ENCODE data around the gene TBX21.
"Not testable (repeated sequence)": the region's sequence is repeated elsewhere in the genome, so short reads cannot be mapped to it uniquely, and the experiment has no call there.

TBX21 gene

DNA sequence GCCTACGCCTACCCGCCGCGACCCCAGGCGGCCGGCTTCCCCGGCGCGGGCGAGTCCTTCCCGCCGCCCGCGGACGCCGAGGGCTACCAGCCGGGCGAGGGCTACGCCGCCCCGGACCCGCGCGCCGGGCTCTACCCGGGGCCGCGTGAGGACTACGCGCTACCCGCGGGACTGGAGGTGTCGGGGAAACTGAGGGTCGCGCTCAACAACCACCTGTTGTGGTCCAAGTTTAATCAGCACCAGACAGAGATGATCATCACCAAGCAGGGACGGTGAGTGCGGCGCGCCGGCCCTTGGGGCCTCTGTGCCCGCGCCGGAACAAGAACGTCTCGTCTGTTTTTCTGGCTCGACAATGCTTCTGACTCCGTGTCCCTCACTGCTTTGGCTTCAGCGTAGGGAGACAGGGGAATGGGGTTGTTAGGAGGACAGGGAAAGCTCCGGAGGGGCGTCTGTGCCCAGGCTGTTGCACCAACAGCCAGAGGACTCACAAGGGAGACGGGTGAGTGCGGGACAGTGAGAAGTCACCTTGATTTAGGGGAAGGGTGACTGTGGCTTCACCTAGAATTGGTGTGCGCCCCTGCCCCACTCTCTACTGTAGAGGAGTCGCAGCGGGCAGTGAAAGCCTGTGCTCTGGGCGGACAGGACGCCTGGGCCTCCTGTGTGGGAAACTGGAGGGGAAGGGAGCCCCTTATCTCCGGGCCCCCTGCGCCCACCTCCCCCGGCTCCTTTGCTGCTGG is 806 bp downstream of the TBX21 start:
- no peak for DNase-seq

DNA sequence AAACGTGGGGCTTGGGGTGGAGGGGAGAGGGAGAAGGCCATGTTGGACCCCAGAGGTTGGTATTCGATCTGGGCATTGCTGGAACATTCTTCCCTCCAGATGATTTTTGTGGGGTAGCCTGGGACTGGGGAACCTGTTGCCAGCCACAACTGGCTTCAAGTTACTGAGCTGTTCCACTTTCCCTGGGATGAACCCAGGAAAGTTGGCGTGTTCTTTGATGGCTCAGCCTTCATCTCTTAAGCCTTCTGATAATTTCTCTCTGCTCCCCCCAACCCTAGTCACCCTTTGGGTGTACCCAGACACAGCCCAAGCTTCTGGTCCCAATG is 2.1 kb downstream of the TBX21 start:
- no peak for DNase-seq

DNA sequence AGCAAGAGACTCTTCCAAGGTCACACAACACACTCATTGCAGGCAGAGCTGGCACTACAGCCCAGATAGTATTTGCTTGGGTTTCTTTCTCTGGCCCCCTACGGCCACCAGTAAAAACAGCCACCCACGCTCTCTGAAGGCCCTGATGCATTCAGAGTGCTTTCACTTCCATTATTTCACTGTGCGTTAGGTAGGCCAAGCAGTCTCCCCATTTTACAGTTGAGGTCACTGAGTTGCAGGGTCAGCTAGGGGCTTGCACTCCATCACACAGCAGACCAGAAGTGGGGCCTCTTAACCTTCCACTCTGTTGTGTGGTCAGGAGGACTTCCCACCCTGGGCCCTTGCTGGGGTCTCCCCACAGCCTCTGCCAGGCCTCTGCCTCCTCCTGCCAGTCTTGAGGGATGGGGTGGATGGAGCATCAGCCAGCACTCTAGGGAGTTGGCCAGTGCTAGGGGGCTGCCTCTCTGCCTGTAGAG is 2.5 kb downstream of the TBX21 start:
- DNase-seq: no peak

DNA sequence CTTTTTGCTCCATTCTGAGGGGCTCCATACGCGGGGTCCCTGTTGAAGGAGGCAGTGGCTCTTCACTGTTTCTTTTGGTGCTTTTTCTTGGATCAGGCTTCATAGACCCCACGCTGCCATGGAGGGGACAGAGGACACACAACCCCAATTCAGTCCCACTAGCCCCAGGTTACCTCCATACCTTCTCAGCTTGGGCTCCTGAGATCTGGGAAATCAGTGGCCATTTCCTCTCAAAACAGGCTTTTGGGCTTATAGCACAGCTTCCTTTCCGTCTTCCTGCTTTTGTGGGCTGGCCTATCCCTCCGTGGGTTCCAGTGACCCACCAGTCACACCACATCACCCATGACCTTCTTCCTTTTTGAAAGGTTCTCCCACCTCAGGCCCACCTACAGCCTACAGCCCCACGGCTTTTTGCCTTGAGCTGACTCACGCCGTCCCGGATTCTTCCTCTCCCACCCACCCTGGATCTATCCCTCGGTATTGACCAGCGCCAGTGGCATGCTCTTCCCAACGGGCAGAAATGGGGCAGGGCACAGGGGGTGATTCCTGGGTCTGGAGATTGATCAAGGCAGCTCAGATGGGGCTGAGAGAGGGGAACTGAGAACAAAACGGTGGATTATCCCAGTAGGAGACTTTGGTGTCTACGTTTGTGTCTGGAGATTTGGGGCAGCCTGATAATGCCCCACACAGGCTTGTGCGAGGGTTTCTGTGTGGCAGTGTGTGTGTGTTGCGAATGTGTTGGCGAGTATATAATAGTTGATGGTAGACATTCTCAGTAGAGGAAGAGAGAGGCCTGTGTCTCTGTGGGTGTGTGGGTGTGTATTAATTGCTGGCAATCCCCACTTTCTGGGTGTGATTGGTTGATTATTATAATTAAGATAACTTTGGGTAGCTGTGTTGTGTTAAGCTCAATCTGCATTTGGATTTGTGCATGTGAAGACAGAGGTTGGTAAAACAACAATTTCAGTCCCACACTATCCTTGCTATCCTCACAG is 3.8 kb downstream of the TBX21 start:
- no peak for DNase-seq

DNA sequence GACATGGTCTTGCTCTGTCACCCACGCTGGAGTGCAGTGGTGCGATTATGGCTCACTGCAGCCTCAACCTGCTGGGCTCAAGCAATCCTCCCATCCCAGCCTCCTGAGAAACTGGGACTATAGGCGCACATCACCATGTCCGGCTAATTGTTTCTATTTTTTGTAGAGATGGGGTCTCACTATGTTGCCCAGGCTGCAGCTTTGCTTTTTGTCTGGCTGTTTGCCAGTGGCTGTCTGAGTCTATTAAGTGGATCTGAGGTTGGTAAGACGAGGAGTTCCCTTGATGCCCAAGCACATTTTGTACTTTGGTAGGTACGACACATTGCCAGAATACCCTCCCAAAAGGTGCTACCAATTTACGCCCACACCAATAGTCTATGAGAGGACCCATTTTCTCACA is 5.1 kb downstream of the TBX21 start:
- DNase-seq: no peak

DNA sequence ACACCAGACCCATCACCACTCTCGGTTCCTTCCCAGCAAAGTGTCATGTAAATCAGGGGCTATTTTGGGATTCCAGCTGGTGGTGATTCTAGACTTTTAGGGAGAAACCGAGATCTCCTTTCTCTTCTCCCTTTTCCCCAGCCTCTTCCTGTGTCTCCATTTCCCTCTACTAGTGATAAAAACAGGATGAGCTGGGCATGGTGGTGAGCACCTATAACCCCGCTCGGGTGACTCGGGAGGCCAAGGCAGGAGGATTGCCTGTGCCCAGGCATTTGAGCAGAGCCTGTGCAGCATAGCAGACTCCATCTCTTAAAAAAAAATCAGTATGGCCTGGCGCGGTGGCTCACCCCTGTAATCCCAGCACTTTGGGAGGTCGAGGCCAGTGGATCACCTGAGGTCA is 6.1 kb downstream of the TBX21 start:
- DNase-seq: no peak

DNA sequence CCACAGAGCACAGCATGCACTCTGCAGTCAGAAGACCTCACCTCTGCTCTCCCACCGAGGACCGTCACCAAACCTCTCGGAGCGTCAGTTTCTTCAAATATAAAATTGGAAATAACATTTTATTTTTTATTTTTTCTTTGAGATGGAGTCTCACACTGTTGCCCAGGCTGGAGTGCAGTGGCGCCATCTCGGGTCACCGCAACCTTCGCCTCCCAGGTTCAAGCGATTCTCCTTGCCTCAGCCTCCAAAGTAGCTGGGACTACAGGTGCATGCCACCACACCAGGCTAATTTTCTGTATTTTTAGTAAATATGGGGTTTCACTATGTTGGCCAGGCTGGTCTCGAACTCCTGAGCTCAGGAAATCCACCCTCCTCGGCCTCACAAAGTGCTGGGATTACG is 6.9 kb downstream of the TBX21 start:
- DNase-seq: not testable (repeated sequence)

DNA sequence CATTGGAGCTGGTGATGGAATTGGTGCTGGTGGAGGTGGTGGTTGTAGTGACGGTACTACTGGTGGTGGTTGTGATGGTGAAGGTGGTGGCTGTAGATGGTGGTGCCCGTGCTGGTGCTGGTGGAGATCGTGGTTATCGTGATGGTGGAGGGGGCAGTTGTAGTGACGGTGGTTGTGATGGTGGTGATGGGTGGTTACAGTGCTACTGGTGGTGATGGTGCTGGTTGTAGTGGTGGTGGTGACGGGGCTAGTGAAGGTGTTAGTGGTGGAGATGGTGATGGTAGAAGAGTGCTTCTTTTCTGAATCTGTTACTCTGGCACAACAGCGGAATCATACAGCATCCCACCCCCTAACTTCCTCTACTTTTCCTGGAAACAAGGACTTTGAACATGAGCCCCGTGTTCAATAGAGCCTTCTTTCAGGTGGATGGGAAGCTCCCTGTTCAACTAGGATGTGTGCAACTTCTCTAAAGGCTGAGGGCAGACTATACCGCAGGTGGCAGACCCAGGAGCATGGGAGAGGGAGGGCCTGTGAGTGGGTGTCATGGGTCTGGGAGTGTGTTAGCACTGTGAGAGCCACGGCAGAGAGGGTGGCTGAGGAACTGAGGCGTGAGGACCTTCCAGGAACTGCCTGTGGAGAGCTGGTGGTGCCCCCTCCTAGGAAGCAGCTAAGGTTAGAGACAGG is 8.2 kb downstream of the TBX21 start:
- DNase-seq: no peak

DNA sequence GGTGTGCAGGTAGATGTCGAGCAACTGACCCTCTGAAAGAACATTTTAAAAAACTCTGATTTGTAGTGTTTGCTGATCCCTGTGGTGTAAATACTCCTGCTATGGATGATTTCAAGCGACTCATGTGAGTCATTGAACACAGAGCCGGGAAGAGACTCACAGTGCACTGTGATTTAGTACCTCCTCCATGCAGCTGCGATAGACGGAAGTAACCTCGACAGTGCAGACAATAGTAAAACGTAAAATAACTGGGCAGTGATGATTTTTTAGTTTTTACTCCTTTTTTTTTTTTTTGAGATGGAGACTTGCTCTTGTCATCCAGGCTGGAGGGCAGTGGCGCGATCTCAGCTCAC is 8.7 kb downstream of the TBX21 start:
- no peak for DNase-seq

DNA sequence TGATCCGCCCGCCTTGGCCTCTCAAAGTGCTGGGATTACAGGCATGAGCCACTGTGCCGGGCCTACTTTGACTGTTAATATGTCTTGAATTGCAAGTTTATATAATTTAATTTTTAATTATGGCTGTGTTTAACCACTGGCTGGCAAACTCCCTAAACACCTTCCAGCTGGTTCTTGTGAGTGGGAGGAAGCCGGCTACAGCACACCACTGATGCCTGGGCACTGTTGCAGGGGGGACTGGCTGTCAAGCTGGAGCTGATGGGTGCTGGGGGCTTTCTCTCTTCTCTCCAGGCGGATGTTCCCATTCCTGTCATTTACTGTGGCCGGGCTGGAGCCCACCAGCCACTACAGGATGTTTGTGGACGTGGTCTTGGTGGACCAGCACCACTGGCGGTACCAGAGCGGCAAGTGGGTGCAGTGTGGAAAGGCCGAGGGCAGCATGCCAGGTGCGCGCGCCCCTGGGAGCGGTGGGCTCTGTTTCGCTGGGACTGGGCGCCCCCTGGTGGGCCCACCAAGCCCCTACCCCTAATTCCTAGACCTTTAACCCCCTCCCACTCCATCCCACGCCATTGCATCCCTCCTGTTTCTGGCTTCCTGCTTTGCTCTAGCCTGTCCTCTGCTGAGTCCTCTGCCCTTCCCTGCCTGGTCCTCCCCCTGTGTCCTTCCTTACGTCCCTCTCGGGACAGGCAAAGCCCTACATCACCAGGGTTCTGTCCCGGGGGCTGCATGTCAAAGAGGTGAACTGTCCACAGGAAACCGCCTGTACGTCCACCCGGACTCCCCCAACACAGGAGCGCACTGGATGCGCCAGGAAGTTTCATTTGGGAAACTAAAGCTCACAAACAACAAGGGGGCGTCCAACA is 9.5 kb downstream of the TBX21 start:
- DNase-seq: peak; percentile 56

DNA sequence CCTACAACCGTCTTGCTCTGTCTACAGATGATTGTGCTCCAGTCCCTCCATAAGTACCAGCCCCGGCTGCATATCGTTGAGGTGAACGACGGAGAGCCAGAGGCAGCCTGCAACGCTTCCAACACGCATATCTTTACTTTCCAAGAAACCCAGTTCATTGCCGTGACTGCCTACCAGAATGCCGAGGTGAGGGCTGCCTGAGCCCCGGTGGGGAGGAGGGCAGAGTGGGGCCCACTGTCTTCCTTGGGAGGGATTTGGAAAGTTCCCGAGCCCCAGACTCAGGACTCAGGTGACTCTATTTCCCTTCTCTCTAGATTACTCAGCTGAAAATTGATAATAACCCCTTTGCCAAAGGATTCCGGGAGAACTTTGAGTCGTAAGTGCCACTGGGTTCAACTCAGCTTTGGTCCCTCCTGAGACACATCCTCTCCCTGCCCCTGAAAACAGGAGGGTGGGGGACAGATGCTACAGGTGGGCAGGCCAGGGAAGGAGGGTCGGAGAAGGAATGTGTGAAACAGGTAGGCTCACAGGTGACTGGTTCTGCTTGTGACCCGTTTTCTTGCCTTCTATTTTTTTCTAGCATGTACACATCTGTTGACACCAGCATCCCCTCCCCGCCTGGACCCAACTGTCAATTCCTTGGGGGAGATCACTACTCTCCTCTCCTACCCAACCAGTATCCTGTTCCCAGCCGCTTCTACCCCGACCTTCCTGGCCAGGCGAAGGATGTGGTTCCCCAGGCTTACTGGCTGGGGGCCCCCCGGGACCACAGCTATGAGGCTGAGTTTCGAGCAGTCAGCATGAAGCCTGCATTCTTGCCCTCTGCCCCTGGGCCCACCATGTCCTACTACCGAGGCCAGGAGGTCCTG is 11.4 kb downstream of the TBX21 start:
- no peak for DNase-seq

DNA sequence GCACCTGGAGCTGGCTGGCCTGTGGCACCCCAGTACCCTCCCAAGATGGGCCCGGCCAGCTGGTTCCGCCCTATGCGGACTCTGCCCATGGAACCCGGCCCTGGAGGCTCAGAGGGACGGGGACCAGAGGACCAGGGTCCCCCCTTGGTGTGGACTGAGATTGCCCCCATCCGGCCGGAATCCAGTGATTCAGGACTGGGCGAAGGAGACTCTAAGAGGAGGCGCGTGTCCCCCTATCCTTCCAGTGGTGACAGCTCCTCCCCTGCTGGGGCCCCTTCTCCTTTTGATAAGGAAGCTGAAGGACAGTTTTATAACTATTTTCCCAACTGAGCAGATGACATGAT is 12.0 kb downstream of the TBX21 start:
- no peak for DNase-seq

DNA sequence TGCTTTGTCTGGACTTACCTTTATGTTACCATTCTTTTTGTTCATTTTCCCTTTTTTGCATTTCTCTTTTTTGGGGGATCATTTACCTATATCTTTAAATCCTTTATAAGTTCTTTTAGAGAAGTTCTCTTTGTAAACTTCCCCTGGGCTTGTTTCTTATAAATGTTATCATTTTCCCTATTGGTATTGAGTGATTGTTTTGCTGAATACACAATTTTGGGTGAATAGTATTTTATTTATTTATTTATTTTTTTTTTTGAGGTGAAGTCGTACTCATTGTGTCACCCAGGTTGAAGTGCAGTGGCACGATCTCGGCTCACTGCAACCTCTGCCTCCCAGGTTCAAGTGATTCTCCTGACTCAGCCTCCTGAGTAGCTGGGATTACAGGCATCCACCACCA is 18.4 kb downstream of the TBX21 start:
- no peak for DNase-seq

DNA sequence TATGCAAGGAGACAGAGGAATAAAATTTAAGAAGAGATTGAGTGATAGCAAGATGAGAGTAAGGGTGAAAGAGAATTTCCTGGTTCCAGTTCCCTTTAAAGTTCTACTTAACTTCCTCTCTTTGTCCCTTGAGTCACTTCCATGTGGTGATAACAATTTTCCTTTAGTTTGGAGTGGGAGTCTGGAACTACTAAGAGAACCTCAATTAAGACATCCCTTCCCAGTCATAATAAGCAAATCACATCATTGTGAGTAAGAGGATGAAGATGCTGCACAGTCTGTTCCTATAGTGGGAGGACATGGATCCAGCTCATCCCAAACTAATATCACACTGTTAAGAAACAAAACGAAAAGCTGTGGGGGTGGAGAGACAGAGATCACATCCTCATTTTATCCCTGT is 24.4 kb downstream of the TBX21 start:
- DNase-seq: no peak

DNA sequence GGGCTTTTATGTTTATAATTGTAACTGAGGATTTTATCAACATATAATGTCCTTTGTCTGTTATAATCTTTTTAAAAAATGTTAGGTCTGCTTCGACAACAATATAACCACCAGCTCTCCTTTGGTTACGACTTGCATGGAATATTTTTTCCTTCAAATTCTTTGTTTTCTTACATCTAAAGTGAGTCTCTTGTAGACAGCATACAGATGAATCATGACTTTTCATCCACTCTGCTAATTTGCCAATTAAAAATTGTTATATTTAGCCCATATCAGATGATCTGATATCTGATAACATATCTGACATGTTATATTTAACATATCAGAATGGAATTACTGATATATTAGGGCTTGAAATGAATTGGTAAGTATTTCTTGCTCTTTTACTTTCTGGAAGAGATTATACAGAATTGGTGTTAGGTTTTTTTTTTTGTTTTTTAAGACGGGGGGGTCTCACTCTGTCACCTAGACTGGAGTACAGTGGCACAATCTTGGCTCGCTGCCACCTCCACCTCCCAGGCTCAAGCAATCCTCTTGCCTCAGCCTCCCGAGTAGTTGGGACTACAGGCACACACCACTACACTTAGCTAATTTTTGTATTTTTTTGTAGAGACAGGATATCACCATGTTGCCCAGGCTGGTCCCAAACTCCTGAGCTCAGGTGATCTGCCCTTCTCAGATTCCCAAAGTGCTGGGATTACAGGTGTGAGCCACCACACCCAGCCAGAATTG is 27.5 kb downstream of the TBX21 start:
- DNase-seq: no peak

DNA sequence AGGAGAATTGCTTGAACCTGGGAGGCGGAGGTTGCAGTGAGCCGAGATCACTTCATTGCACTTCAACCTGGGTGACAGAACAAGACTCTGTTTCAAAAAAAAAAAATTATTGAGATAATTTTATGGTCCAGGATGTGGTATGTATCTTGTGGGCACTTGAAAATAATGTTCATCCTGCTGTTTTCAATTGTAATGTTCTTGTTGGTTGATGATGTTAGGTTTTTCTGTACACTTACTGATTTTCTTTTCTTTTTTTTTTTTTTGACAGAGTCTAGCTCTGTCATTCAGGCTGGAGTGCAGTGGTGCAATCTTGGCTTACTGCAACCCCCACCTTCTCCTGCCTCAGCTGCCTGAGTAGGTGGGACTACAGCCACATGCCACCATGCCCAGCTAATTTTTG is 29.7 kb downstream of the TBX21 start:
- DNase-seq: no peak

DNA sequence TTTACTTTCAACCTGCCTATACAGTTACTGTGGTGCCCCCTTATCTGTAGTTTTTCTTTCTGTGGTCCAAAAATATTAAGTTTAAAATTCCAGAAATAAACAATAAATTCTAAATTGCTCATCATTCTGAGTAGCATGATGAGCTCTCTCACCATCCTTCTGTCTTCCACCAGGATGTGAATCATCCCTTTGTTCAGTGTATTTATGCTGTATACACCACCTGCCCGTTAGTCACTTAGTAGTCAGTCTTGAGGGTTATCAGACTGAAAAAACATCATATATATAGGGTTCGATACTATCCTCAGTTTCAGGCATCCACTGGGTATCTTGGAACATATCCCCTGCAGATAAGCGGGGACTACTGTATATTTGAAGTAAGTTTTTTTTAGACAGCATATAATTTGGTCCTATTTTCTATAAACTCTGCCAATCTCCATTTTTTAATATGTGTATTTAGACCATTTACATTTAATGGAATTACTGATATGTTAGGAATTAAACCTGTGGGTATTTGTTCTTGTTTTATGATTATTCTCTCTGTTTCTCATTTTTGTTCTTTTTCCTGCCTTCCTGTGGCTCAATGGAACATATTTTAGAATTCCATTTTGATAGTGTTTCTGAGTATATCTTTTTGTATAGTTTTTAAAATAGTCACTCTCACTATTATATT is 31.0 kb downstream of the TBX21 start:
- no peak for DNase-seq

DNA sequence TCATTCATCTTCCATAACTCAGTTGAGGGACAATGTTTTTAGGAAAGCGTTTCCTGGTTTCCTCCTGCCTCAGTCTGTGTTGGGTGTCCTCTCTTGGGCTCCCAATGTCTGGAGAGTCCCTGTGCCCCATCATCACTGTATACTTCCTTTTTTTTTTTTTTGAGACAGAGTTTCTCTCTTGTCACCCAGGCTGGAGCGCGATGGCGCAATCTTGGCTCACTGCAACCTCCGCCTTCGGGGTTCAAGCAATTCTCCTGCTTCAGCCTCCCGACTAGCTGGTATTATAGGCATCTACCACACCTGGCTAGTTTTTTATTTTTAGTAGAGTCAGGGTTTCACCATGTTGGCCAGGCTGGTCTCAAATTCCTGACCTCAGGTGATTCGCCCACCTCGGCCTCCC is 40.6 kb downstream of the TBX21 start:
- DNase-seq: not testable (repeated sequence)

DNA sequence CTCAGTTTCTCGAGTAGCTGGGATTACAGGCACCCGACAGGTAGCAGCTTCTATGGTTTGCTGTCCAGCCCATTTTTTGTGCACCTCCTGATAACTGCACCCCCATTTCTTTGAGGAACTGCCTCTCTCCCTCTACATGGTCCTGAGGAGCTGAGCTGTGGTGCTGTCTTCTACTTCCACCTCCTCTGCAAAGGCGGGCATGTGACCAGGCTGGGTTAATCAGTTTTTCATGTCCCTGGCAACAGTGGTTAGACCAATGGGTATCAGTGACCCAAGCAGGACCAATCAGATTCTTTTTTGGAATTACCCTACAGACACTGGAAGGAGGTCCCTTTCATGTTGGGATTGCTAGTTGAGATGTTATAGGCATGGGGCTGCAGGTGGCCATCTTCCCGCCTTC is 41.3 kb downstream of the TBX21 start:
- DNase-seq: no peak

DNA sequence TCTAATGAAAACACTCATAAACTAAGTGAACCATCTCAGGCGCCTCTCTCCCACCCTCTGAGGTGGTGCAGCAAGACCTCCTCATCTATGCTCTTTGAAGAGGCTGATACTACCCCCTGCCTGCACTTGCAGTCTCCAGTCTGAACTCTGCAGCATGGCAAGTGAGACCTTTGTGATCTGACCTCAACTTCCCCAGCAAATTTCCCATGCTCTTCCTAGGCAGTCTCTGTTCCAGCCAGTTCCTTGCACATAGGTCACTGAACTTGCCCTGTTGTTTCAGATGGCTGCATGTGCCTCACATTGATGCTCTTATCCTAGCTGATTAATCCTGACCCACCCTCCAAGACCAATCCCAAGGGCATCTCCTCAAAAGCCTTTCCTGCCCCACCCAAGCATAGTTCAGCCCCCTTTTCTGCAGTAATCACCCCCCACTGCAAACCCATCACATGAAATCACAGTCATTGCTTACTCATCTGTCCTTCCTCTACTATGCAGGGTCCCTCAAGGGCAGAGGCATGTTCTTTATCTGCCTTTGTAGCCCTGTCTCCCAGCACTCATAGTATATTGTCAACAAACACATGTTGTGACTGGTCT is 42.0 kb downstream of the TBX21 start:
- no peak for DNase-seq
